ENCODE results near the gene CLSTN2.

CLSTN2 gene

GRCh38 chr3:140468407-140468806, 533.4 kb downstream of the CLSTN2 start:
- DNase-seq, result no peak

- no peak for DNase-seq
These were observed 534.5 kb downstream of the CLSTN2 start for GRCh38 chr3:140469491-140469890.

GRCh38 chr3:140470211-140470610, 535.2 kb downstream of the CLSTN2 start:
- no peak for DNase-seq

- no peak for DNase-seq
These were observed 536.0 kb downstream of the CLSTN2 start for GRCh38 chr3:140470962-140471361.

- no peak for DNase-seq
These were observed 537.5 kb downstream of the CLSTN2 start for GRCh38 chr3:140472306-140473020.

GRCh38 chr3:140487566-140487965, 552.6 kb downstream of the CLSTN2 start:
- no peak for DNase-seq

GRCh38 chr3:140493271-140493670, 558.3 kb downstream of the CLSTN2 start:
- no peak for DNase-seq

GRCh38 chr3:140494970-140495369, 560.0 kb downstream of the CLSTN2 start:
- no peak for DNase-seq

GRCh38 chr3:140497331-140497730, 562.3 kb downstream of the CLSTN2 start:
- no peak for DNase-seq

GRCh38 chr3:140499114-140499757, 564.3 kb downstream of the CLSTN2 start:
- DNase-seq, result no peak

GRCh38 chr3:140500473-140500872, 565.5 kb downstream of the CLSTN2 start:
- DNase-seq, result no peak

GRCh38 chr3:140501061-140501769, 566.2 kb downstream of the CLSTN2 start:
- DNase-seq, result no peak

- no peak for DNase-seq
These were observed 566.9 kb downstream of the CLSTN2 start for GRCh38 chr3:140501770-140502364.

- no peak for DNase-seq
These were observed 570.2 kb downstream of the CLSTN2 start for GRCh38 chr3:140505213-140505612.

GRCh38 chr3:140505876-140506275, 570.9 kb downstream of the CLSTN2 start:
- no peak for DNase-seq

GRCh38 chr3:140508550-140508949, 573.6 kb downstream of the CLSTN2 start:
- DNase-seq, result no peak

- DNase-seq, result no peak
These were observed 574.5 kb downstream of the CLSTN2 start for GRCh38 chr3:140509534-140509933.

- DNase-seq, result no peak
These were observed 575.4 kb downstream of the CLSTN2 start for GRCh38 chr3:140510303-140510861.

- no peak for DNase-seq
These were observed 586.9 kb downstream of the CLSTN2 start for GRCh38 chr3:140521751-140522445.

- no peak for DNase-seq
These were observed 587.8 kb downstream of the CLSTN2 start for GRCh38 chr3:140522653-140523380.

GRCh38 chr3:140523600-140523999, 588.6 kb downstream of the CLSTN2 start:
- DNase-seq, result no peak

GRCh38 chr3:140527156-140527555, 592.2 kb downstream of the CLSTN2 start:
- no peak for DNase-seq

Measured in DMS79 (cell line).